ENCODE measurements around the gene INHBB.

The INHBB gene

DNA sequence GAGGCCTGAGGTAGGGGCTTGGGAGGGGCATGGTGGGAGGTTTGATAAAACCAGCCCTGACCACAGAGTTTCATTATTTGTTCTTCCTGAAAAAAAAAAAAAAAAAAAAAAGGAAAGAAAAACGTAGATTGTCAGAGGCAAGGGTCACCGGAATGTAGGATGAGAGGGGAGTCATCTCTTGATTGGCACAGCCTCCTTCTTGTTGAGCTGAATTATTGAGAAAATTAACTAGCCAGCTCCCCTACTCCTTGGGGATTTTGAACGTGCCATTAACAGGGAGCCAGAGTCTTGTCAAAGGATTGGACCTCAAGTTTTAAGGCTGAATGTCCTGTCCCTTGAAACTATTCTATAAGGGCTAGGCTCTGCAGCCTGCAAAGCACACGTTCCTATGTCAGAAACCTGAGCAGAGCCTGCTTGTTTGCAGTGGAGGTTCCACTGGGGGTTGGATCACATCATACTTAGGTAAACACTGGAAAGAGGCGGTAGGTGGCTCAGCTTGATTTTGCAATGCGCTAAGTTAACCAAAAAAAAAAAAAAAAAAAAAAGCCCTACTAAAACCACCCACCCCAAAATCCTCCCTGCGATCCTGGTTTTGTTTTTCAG lies 2.3 kb downstream of the INHBB start:
- Histone ChIP-seq H3K4me1 (ENCODE audit: insufficient read depth, low read length, severe bottlenecking) (peaks cover 5% of the 10 kb centered on the region), H3K9me3 (ENCODE audit: low read length) (no peaks in the 10 kb centered on the region), H3K27me3 (ENCODE audit: insufficient read depth, low read length) (0 out of 2 replicates have a peak, but pooled peaks cover 7% of the 10 kb centered on the region)

GRCh38 chr2:120348737-120349439 lies 3.0 kb downstream of the INHBB start:
- Histone ChIP-seq H3K27me3 (ENCODE audit: insufficient read depth, low read length) (0 out of 2 replicates have a peak, but pooled peaks cover 7% of the 10 kb centered on the region), H3K9me3 (ENCODE audit: low read length) (no peaks in the 10 kb centered on the region), H3K9ac (ENCODE audit: low read length) (no peak overlapping the region), H3K36me3 (ENCODE audit: insufficient read depth, low read length) (no peaks in the 10 kb centered on the region), H4K20me1 (ENCODE audit: insufficient read depth, low read length) (no peaks in the 10 kb centered on the region), H3K4me1 (ENCODE audit: insufficient read depth, low read length, severe bottlenecking) (no peaks in the 10 kb centered on the region), H3K9me2 (ENCODE audit: low read depth, low read length) (no peaks in the 10 kb centered on the region), H3K4me2 (ENCODE audit: low read length) (no peak overlapping the region), H2AFZ (ENCODE audit: low read length) (no peak overlapping the region), H3K79me2 (ENCODE audit: insufficient read depth, low read length) (no peaks in the 10 kb centered on the region), H3K4me3 (ENCODE audit: low read depth, low read length, poor library complexity, severe bottlenecking) (no peak overlapping the region), H3K27ac (ENCODE audit: low read depth, low read length, poor library complexity, severe bottlenecking) (no peak overlapping the region), H3F3A (ENCODE audit: insufficient read depth, low read length) (no peaks in the 10 kb centered on the region)
- TF ChIP-seq EZH2 (IDR thresholded peaks at IDR 0.05; ENCODE audit: borderline replicate concordance, low read length) (no peak), CTCF (IDR thresholded peaks at IDR 0.05; ENCODE audit: low read length) (no peak)

More for the DNA sequence above, 2.3 kb downstream of the INHBB start:
- Histone ChIP-seq H3K9ac (ENCODE audit: low read length) (no peak overlapping the region), H3K9me2 (ENCODE audit: low read depth, low read length) (no peaks in the 10 kb centered on the region), H3K4me2 (ENCODE audit: low read length) (no peak overlapping the region), H2AFZ (ENCODE audit: low read length) (no peak overlapping the region), H3K4me3 (ENCODE audit: low read depth, low read length, poor library complexity, severe bottlenecking) (no peak overlapping the region), H3K27ac (ENCODE audit: low read depth, low read length, poor library complexity, severe bottlenecking) (no peak overlapping the region), H3F3A (ENCODE audit: insufficient read depth, low read length) (no peaks in the 10 kb centered on the region), H3K79me2 (ENCODE audit: insufficient read depth, low read length) (no peaks in the 10 kb centered on the region), H3K36me3 (ENCODE audit: insufficient read depth, low read length) (no peaks in the 10 kb centered on the region), H4K20me1 (ENCODE audit: insufficient read depth, low read length) (no peaks in the 10 kb centered on the region)
- TF ChIP-seq EZH2 (IDR thresholded peaks at IDR 0.05; ENCODE audit: borderline replicate concordance, low read length) = no peak
- no peak for TF ChIP-seq CTCF (IDR thresholded peaks at IDR 0.05; ENCODE audit: low read length)

GRCh38 chr2:120349440-120349921 lies 3.5 kb downstream of the INHBB start:
- no peak overlapping the region for H2AFZ ChIP-seq (ENCODE audit: low read length)
- no peaks in the 10 kb centered on the region for H3K9me3 ChIP-seq (ENCODE audit: low read length)
- no peak for TF ChIP-seq EZH2 (IDR thresholded peaks at IDR 0.05; ENCODE audit: borderline replicate concordance, low read length)
- no peak for TF ChIP-seq CTCF (IDR thresholded peaks at IDR 0.05; ENCODE audit: low read length)
- no peaks in the 10 kb centered on the region for H3K36me3 ChIP-seq (ENCODE audit: insufficient read depth, low read length)
- no peaks in the 10 kb centered on the region for H3K9me2 ChIP-seq (ENCODE audit: low read depth, low read length)
- H3K27me3 ChIP-seq (ENCODE audit: insufficient read depth, low read length) = peaks cover 7% of the 10 kb centered on the region; the same call in 1 of the 2 replicates
- no peaks in the 10 kb centered on the region for H3F3A ChIP-seq (ENCODE audit: insufficient read depth, low read length)
- H3K4me3 ChIP-seq (ENCODE audit: low read depth, low read length, poor library complexity, severe bottlenecking) = no peak overlapping the region
- H3K4me1 ChIP-seq (ENCODE audit: insufficient read depth, low read length, severe bottlenecking) = no peaks in the 10 kb centered on the region
- no peak overlapping the region for H3K27ac ChIP-seq (ENCODE audit: low read depth, low read length, poor library complexity, severe bottlenecking)
- H3K9ac ChIP-seq (ENCODE audit: low read length) = no peak overlapping the region
- H3K4me2 ChIP-seq (ENCODE audit: low read length) = no peak overlapping the region
- no peaks in the 10 kb centered on the region for H3K79me2 ChIP-seq (ENCODE audit: insufficient read depth, low read length)
- no peaks in the 10 kb centered on the region for H4K20me1 ChIP-seq (ENCODE audit: insufficient read depth, low read length)
